ENCODE results near the gene GDPD1. TPM values are rescaled to one million over a fixed set of nuclear protein-coding genes. Genes with fewer than 3 reads are reported as not detected.

Gene GDPD1
- 0.51 and 1.3 TPM in 2 replicates for total RNA-seq (2014; rRNA removed; shearing (Covaris generic))
- total RNA-seq (2022): 3.6 and 5.0 TPM in 2 replicates
- Bru-seq, nascent RNA: percentile 39 among the genes with signal in this experiment
- BruChase-seq, experiment 1, labeled RNA remaining after a 6-hour chase: percentile 40 among the genes with signal in this experiment
- percentile 40 among the genes with signal in this experiment for BruChase-seq, experiment 2, labeled RNA remaining after a 2-hour chase
- long read RNA-seq: 0 reads

- no TSS peak for BruUV-seq (replicated peaks)
- CTCF ChIA-PET (ENCODE audit: unreplicated experiment): no interaction called here
- no peaks in the 10 kb centered on the region; the same call in 1 of the 2 replicates for H3K36me3 ChIP-seq (ENCODE audit: insufficient read depth, low read length)
- peak within 1 kb of the TSS; percentile 99 for H2AFZ ChIP-seq (ENCODE audit: low read length)
- TF ChIP-seq, protein P1, sequence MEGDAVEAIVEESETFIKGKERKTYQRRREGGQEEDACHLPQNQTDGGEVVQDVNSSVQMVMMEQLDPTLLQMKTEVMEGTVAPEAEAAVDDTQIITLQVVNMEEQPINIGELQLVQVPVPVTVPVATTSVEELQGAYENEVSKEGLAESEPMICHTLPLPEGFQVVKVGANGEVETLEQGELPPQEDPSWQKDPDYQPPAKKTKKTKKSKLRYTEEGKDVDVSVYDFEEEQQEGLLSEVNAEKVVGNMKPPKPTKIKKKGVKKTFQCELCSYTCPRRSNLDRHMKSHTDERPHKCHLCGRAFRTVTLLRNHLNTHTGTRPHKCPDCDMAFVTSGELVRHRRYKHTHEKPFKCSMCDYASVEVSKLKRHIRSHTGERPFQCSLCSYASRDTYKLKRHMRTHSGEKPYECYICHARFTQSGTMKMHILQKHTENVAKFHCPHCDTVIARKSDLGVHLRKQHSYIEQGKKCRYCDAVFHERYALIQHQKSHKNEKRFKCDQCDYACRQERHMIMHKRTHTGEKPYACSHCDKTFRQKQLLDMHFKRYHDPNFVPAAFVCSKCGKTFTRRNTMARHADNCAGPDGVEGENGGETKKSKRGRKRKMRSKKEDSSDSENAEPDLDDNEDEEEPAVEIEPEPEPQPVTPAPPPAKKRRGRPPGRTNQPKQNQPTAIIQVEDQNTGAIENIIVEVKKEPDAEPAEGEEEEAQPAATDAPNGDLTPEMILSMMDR (conservative IDR thresholded peaks at IDR 0.05; ENCODE audit: low read length): peak; percentile 77
- no peak for TF ChIP-seq EZH2phosphoT487 (IDR thresholded peaks at IDR 0.05; ENCODE audit: borderline replicate concordance, low read depth, low read length)
- H3K4me3 ChIP-seq (ENCODE audit: low read depth, low read length, poor library complexity, severe bottlenecking): peak within 1 kb of the TSS; percentile 80
- POLR2A ChIA-PET: interaction anchor here (0.5 to 1.2 kb wide), 7 partner anchors 8 to 345 kb away, joined by 3 to 9 read pairs (median 3); partner anchors contain the start of genes DHX40 and SMG8
- no peaks in the 10 kb centered on the region for H3K9me2 ChIP-seq (ENCODE audit: insufficient read depth, low read length)
- H3K27ac ChIP-seq (ENCODE audit: low read depth, low read length, poor library complexity, severe bottlenecking): peak within 1 kb of the TSS; percentile 69
- H3K79me2 ChIP-seq (ENCODE audit: insufficient read depth, low read depth, low read length): no peaks in the 10 kb centered on the region
- no peaks in the 10 kb centered on the region for H4K20me1 ChIP-seq (ENCODE audit: insufficient read depth, low read length)
- no peaks in the 10 kb centered on the region for H3K9me3 ChIP-seq (ENCODE audit: low read length)
- H3K4me1 ChIP-seq (ENCODE audit: insufficient read depth, low read length, poor library complexity, severe bottlenecking): peaks cover 15% of the 10 kb centered on the region
- peak; percentile 97 for DNase-seq (ENCODE audit: low spot score)
- intact Hi-C loops (cut with micrococcal nuclease; ENCODE audit: unreplicated experiment): loop anchor here (1.0 to 2.0 kb wide), 2 partner anchors 91 to 220 kb away; no protein-coding TSS in a partner anchor
- peak within 1 kb of the TSS; percentile 83 for H3K4me2 ChIP-seq (ENCODE audit: low read length)
These were observed at the start of gene GDPD1 for GRCh38 chr17:59220328-59221158. Gene GDPD1 (plus strand): TSS chr17:59220511. CDS start chr17:59220610, 99 bp downstream.

DNA sequence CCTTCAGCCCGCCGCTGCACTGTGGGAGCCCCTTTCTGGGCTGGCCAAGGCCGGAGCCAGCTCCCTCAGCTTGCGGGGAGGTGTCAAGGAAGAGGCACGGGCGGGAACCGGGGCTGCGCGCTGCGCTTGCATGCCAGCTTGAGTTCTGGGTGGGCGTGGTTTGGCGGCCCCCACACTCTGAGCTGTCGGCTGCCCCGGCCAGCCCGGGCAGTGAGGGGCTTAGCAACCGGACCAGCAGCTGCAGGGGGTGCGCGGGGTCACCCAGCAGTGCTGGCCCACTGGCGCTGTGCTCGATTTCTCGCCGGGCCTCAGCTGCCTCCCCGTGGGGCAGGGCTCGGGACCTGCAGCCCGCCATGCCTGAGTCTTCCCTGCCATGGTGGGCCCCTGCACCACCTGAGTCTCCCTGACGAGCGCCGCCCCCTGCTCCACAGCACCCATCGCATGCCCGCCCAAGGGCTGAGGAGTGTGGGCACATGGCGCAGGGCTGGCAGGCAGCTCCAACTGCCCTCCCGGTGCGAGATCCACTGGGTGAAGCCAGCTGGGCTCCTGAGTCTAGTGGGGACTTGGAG is 47.8 kb upstream of the GDPD1 start:
- Histone ChIP-seq H3K36me3 (ENCODE audit: insufficient read depth, low read length) (peaks cover 92% of the 10 kb centered on the region), H4K20me1 (ENCODE audit: insufficient read depth, low read length) (0 out of 2 replicates have a peak, but pooled peaks cover 1% of the 10 kb centered on the region), H3K4me1 (ENCODE audit: insufficient read depth, low read length, poor library complexity, severe bottlenecking) (no peaks in the 10 kb centered on the region), H3K27ac (ENCODE audit: low read depth, low read length, poor library complexity, severe bottlenecking) (no peak overlapping the region), H3K9me2 (ENCODE audit: insufficient read depth, low read length) (no peaks in the 10 kb centered on the region), H3K4me2 (ENCODE audit: low read length) (no peak overlapping the region), H3K4me3 (ENCODE audit: low read depth, low read length, poor library complexity, severe bottlenecking) (no peak overlapping the region), H2AFZ (ENCODE audit: low read length) (no peak overlapping the region), H3K79me2 (ENCODE audit: insufficient read depth, low read depth, low read length) (peaks cover 52% of the 10 kb centered on the region), H3K9me3 (ENCODE audit: low read length) (no peaks in the 10 kb centered on the region)
- no peak for TF ChIP-seq EZH2phosphoT487 (IDR thresholded peaks at IDR 0.05; ENCODE audit: borderline replicate concordance, low read depth, low read length)
- TF ChIP-seq, protein P1 (conservative IDR thresholded peaks at IDR 0.05; ENCODE audit: low read length): no peak
- ChIA-PET POLR2A (interaction anchor here (0.6 to 0.9 kb wide), 4 partner anchors 11 to 465 kb away, joined by 3 to 4 read pairs (median 4); partner anchors contain the start of genes PRR11 and SKA2), CTCF (ENCODE audit: unreplicated experiment) (no interaction called here)
- intact Hi-C loops (cut with micrococcal nuclease; ENCODE audit: unreplicated experiment): no loop called here
- no peak for DNase-seq (ENCODE audit: low spot score)
- BruUV-seq (replicated peaks): no TSS peak
